Measurements from ENCODE around the gene HMGA1.

- TF ChIP-seq CTCF (IDR thresholded peaks at IDR 0.05) = no peak
- no peak for TF ChIP-seq EP300 (IDR thresholded peaks at IDR 0.05)
- TF ChIP-seq POLR2A (IDR thresholded peaks at IDR 0.05) = no peak
- TF ChIP-seq POLR2AphosphoS5 (IDR thresholded peaks at IDR 0.05) = no peak
Measured at GRCh38 chr6:34289137-34289536, 52.5 kb downstream of the HMGA1 start.

Data from upper lobe of left lung (tissue), 4 donors.